NCI-H1092 treated with DMSO at 0.1 percent for 48 hours (cell line): Measurements from ENCODE around the gene DNAJB13.

ENCODE experiments used
- DNase-seq: peaks from one replicate; lab custom pipeline; 2025; lab: John Stamatoyannopoulos, UW

The DNAJB13 gene

GRCh38 chr11:73951797-73952196 lies 971 bp downstream of the DNAJB13 start:
- DNase-seq, result peak; percentile 37

- DNase-seq, result no peak
Observed at GRCh38 chr11:73956876-73957653, 6.2 kb downstream of the DNAJB13 start.

GRCh38 chr11:73957654-73958361 lies 7.0 kb downstream of the DNAJB13 start:
- DNase-seq, result no peak

GRCh38 chr11:73958521-73959141 lies 7.8 kb downstream of the DNAJB13 start:
- DNase-seq, result no peak

GRCh38 chr11:73961321-73961720 lies 10.5 kb downstream of the DNAJB13 start:
- DNase-seq, result no peak

GRCh38 chr11:73962101-73962705 lies 11.4 kb downstream of the DNAJB13 start:
- DNase-seq, result no peak

- DNase-seq, result no peak
Observed at GRCh38 chr11:73963861-73964260, 13.0 kb downstream of the DNAJB13 start.

- DNase-seq, result no peak
Observed at GRCh38 chr11:73965076-73965763, 14.4 kb downstream of the DNAJB13 start.

- DNase-seq, result no peak
Observed at GRCh38 chr11:73965764-73966121, 14.9 kb downstream of the DNAJB13 start.

- DNase-seq, result no peak
Observed at GRCh38 chr11:73968356-73968966, 17.6 kb downstream of the DNAJB13 start.

- no peak for DNase-seq
Observed at GRCh38 chr11:73969091-73969490, 18.3 kb downstream of the DNAJB13 start.

GRCh38 chr11:73969991-73970800 lies 19.4 kb downstream of the DNAJB13 start:
- peak; percentile 18 for DNase-seq

- DNase-seq, result no peak
Observed at GRCh38 chr11:73971175-73971719, 20.4 kb downstream of the DNAJB13 start.

- no peak for DNase-seq
Observed at GRCh38 chr11:73972187-73972586, 21.4 kb downstream of the DNAJB13 start.

- no peak for DNase-seq
Observed at GRCh38 chr11:73972620-73973449, 22.0 kb downstream of the DNAJB13 start.

GRCh38 chr11:73974604-73975478 lies 24.0 kb downstream of the DNAJB13 start:
- DNase-seq, result no peak

GRCh38 chr11:73975479-73975757 lies 24.6 kb downstream of the DNAJB13 start:
- no peak for DNase-seq

- no peak for DNase-seq
Observed at GRCh38 chr11:73976451-73977151, 25.8 kb downstream of the DNAJB13 start.
